Endodermal cell (in vitro differentiated cells): ENCODE data around the gene CRELD2. TPM values are rescaled to one million over a fixed set of nuclear protein-coding genes. Genes with fewer than 3 reads are reported as not detected.

Experiments used
- DNase-seq: peaks from one replicate; pipeline ENCODE4 v3.0.0-alpha.2; 2017
- H3K27ac ChIP-seq: 2 replicates; pipeline ENCODE4 v1.5.1; 2013; ENCODE audit warnings: mild to moderate bottlenecking, low read depth, low read length, moderate library complexity
- H3K27me3 ChIP-seq: 2 replicates; pipeline ENCODE4 v1.6.1; 2013; ENCODE audit warnings: mild to moderate bottlenecking, low read length, moderate library complexity; ENCODE audit not compliant: insufficient read depth, control insufficient read depth, poor library complexity, severe bottlenecking
- H3K36me3 ChIP-seq: 2 replicates; pipeline ENCODE4 v1.7.0; 2013; ENCODE audit warnings: mild to moderate bottlenecking, low read length, moderate library complexity; ENCODE audit not compliant: control insufficient read depth, insufficient read depth
- H3K4me1 ChIP-seq: one replicate; pipeline ENCODE4 v1.7.0; 2013; ENCODE audit warnings: low read length; ENCODE audit not compliant: control insufficient read depth, insufficient read depth
- H3K4me3 ChIP-seq: 2 replicates; pipeline ENCODE4 v1.5.1; 2013; ENCODE audit warnings: mild to moderate bottlenecking, low read length, moderate library complexity
- H3K9ac ChIP-seq: 2 replicates; pipeline ENCODE4 v1.6.1; 2013; ENCODE audit warnings: mild to moderate bottlenecking, low read length, moderate library complexity; ENCODE audit not compliant: poor library complexity, severe bottlenecking; ENCODE audit errors: extremely low read depth
- H3K9me3 ChIP-seq: 2 replicates; pipeline ENCODE4 v1.6.1; 2013; ENCODE audit warnings: mild to moderate bottlenecking, low read length, moderate library complexity; ENCODE audit not compliant: control insufficient read depth
- H3K27ac Mint-ChIP-seq: 2 replicates; pipeline ENCODE4 v1.8.0; 2020; ENCODE audit warnings: mixed read lengths
- H3K27me3 Mint-ChIP-seq: 2 replicates; pipeline ENCODE4 v1.8.0; 2021; ENCODE audit warnings: mild to moderate bottlenecking, mixed read lengths; ENCODE audit not compliant: insufficient read depth
- H3K36me3 Mint-ChIP-seq: 2 replicates; pipeline ENCODE4 v1.8.0; 2020; ENCODE audit warnings: low read depth, mixed read lengths
- H3K4me1 Mint-ChIP-seq: 2 replicates; pipeline ENCODE4 v1.8.0; 2020; ENCODE audit warnings: mixed read lengths
- H3K4me3 Mint-ChIP-seq: 2 replicates; pipeline ENCODE4 v1.8.0; 2020; ENCODE audit warnings: mild to moderate bottlenecking, moderate library complexity, mixed read lengths
- H3K9me3 Mint-ChIP-seq: 2 replicates; pipeline ENCODE4 v1.8.0; 2020; ENCODE audit warnings: mild to moderate bottlenecking, mixed read lengths
- CTCF ChIP-seq: fragments of 200-600 bp; sonication (generic); conservative IDR thresholded peaks from 2 replicates; pipeline ENCODE4 v1.5.0; 2021; ENCODE audit warnings: antibody characterized with exemption, mild to moderate bottlenecking
- WGBS, 2 experiments: methylation state at CpG; one replicate each; pipeline versions ENCODE4 v1.1.5 to v1.1.7; 2013; ENCODE audit warnings: missing lambda C conversion rate in 2 of 2, mixed read lengths in 1 of 2; ENCODE audit not compliant: insufficient coverage in 1 of 2, insufficient read length in 1 of 2; 5-methylcytosine and 5-hydroxymethylcytosine counted together
- total RNA-seq, 2 donors: library from RNA; stranded (reverse); fragmentation: NEBNext Ultra II Directional in 1 of 2; extraction: Animal tissue kit (Norgen Biotek cat#: 25700) in 1 of 2; gene quantifications; 2 replicates in 1 of 2; 3 replicates in 1 of 2; pipeline ENCODE4 v1.2.1, GENCODE V29; 2021

Gene CRELD2
- total RNA-seq, 2 donors from 2014 or later, result 39.8 to 62.9 TPM

GRCh38 chr22:49929994-49930575 is 11.7 kb downstream of the CRELD2 start:
- Histone ChIP-seq H3K27ac (no peak overlapping the region), H3K4me3 (no peak overlapping the region), H3K9ac (no peak overlapping the region), H3K9me3 (no peaks in the 10 kb centered on the region), H3K4me1 (no peaks in the 10 kb centered on the region), H3K36me3 (peaks cover 8% of the 10 kb centered on the region), H3K27me3 (peaks cover 15% of the 10 kb centered on the region)
- 75 to 81% methylated on average over 9 to 21 of the region's 21 CpGs for WGBS, 2 experiments
- Mint-ChIP-seq H3K27me3 (peaks cover 19% of the 10 kb centered on the region), H3K4me3 (no peak overlapping the region), H3K27ac (no peak overlapping the region), H3K4me1 (no peaks in the 10 kb centered on the region), H3K36me3 (peaks cover 14% of the 10 kb centered on the region), H3K9me3 (no peaks in the 10 kb centered on the region)
- TF ChIP-seq CTCF, result no peak
- no peak for DNase-seq

GRCh38 chr22:49930596-49931412 is 12.4 kb downstream of the CRELD2 start:
- H3K27ac Mint-ChIP-seq, result no peak overlapping the region
- no peak overlapping the region for H3K4me3 Mint-ChIP-seq
- no peaks in the 10 kb centered on the region for H3K4me1 Mint-ChIP-seq
- TF ChIP-seq CTCF, result peak; percentile 68
- H3K9me3 ChIP-seq, result no peaks in the 10 kb centered on the region
- no peak overlapping the region for H3K27ac ChIP-seq
- no peak overlapping the region for H3K4me3 ChIP-seq
- H3K4me1 ChIP-seq, result no peaks in the 10 kb centered on the region
- peaks cover 4% of the 10 kb centered on the region for H3K36me3 ChIP-seq
- H3K9me3 Mint-ChIP-seq, result no peaks in the 10 kb centered on the region
- peak; percentile 79 for DNase-seq
- no peak overlapping the region for H3K9ac ChIP-seq
- peaks cover 8% of the 10 kb centered on the region for H3K36me3 Mint-ChIP-seq
- 52 to 77% methylated on average over 4 to 14 of the region's 14 CpGs for whole genome bisulfite sequencing, 2 experiments
- H3K27me3 ChIP-seq, result peaks cover 15% of the 10 kb centered on the region
- peaks cover 19% of the 10 kb centered on the region for H3K27me3 Mint-ChIP-seq

- H3K4me1 Mint-ChIP-seq, result no peaks in the 10 kb centered on the region
- 89 to 90% methylated on average over 19 to 27 of the region's 27 CpGs for WGBS, 2 experiments
- Histone ChIP-seq H3K4me3 (no peak overlapping the region), H3K9ac (no peak overlapping the region), H3K36me3 (no peaks in the 10 kb centered on the region), H3K27ac (no peak overlapping the region), H3K4me1 (no peaks in the 10 kb centered on the region), H3K9me3 (no peaks in the 10 kb centered on the region), H3K27me3 (peaks cover 15% of the 10 kb centered on the region)
- no peaks in the 10 kb centered on the region for H3K9me3 Mint-ChIP-seq
- DNase-seq, result no peak
- H3K4me3 Mint-ChIP-seq, result no peak overlapping the region
- peaks cover 17% of the 10 kb centered on the region for H3K27me3 Mint-ChIP-seq
- H3K27ac Mint-ChIP-seq, result no peak overlapping the region
- no peaks in the 10 kb centered on the region for H3K36me3 Mint-ChIP-seq
- TF ChIP-seq CTCF, result no peak
Observed at GRCh38 chr22:49933236-49934159, 15.1 kb downstream of the CRELD2 start.
